Loucy (cell line): ENCODE results near the gene WDR6.

Experiments
- CTCF ChIP-seq: fragments of 200-600 bp; sonication (generic); conservative IDR thresholded peaks from 2 replicates; pipeline ENCODE4 v1.5.1; 2014; ENCODE audit warnings: mild to moderate bottlenecking, antibody characterized with exemption, low read length
- EZH2phosphoT487 ChIP-seq: fragments of 200-600 bp; IDR thresholded peaks from 2 replicates; pipeline ENCODE4 v1.6.1; 2018; ENCODE audit warnings: antibody characterized with exemption, mild to moderate bottlenecking, moderate library complexity, borderline replicate concordance

GRCh38 chr3:49022688-49023171, 15.5 kb downstream of the WDR6 start:
- no peak for TF ChIP-seq CTCF
- no peak for TF ChIP-seq EZH2phosphoT487
